Prostate gland (tissue), 2 donors: Measurements from ENCODE around the gene ALG12. TPM values are rescaled to one million over a fixed set of nuclear protein-coding genes. Genes with fewer than 3 reads are reported as not detected.

Experiments
- DNase-seq: peaks from one replicate; pipeline ENCODE4 v3.0.0-alpha.2; 2019; ENCODE audit warnings: low spot score
- H3K27ac ChIP-seq, 2 donors: fragments of 200-600 bp; sonication (generic); 2 replicates each; pipeline ENCODE4 v1.5.1; 2017 to 2019
- H3K27me3 ChIP-seq: fragments of 200-600 bp; sonication (generic); replicated peaks from 2 replicates; pipeline ENCODE4 v1.5.1; 2019; ENCODE audit not compliant: insufficient read depth
- H3K36me3 ChIP-seq, 2 donors: fragments of 200-600 bp; sonication (generic); 1 replicate in 1 of 2; 2 replicates in 1 of 2; pipeline versions ENCODE4 v1.5.1 to v1.8.1; 2017 to 2019
- H3K4me1 ChIP-seq: fragments of 200-600 bp; sonication (generic); replicated peaks from 2 replicates; pipeline ENCODE4 v1.5.1; 2019
- H3K4me3 ChIP-seq, 2 donors: fragments of 200-600 bp; sonication (generic); 2 replicates each; pipeline ENCODE4 v1.5.1; 2017 to 2019
- H3K9me3 ChIP-seq: fragments of 200-600 bp; sonication (generic); 2 replicates; pipeline ENCODE4 v1.5.1; 2017
- CTCF ChIP-seq, 4 experiments: fragments of 200-600 bp in 2 of 4; fragments of 450-650 bp in 2 of 4; sonication (generic) in 2 of 4; IDR thresholded peaks; 1 replicate in 3 of 4; 2 replicates in 1 of 4; pipeline ENCODE4 v1.5.1; 2016 to 2019; ENCODE audit warnings: antibody characterized with exemption in 4 of 4, mild to moderate bottlenecking in 2 of 4, moderate library complexity in 2 of 4
- POLR2A ChIP-seq: fragments of 450-650 bp; IDR thresholded peaks from one replicate; pipeline ENCODE4 v1.6.1; 2016; ENCODE audit warnings: antibody characterized with exemption, mild to moderate bottlenecking
- POLR2AphosphoS5 ChIP-seq: sonication (generic); formaldehyde crosslinking; IDR thresholded peaks from one replicate; pipeline ENCODE4 v1.6.1; 2017; ENCODE audit warnings: antibody characterized with exemption
- WGBS: methylation state at CpG from one replicate; pipeline ENCODE4 v1.1.5; 2018; 5-methylcytosine and 5-hydroxymethylcytosine counted together
- intact Hi-C: fragments of 100-400 bp; cut with DNase I; formaldehyde crosslinking; loops from one replicate; pipeline ENCODE4 v1.14.2; 2022
- total RNA-seq, 2 donors: library from RNA; depleted of rRNA; stranded (reverse); fragments of >200 nt; gene quantifications; one replicate each; pipeline ENCODE4 v1.1.0, GENCODE V29; 2016

The ALG12 gene
- total RNA-seq, 2 donors from 2014 or later = 26.1 to 33.6 TPM

- Histone ChIP-seq H3K36me3 (no peaks in the 10 kb centered on the region), H3K4me3 (no peak overlapping the region), H3K27ac (no peak overlapping the region), H3K4me1 (no peaks in the 10 kb centered on the region), H3K27me3 (no peaks in the 10 kb centered on the region), H3K9me3 (no peaks in the 10 kb centered on the region)
- intact Hi-C loops = no loop called here
- DNase-seq = no peak
- no peak for TF ChIP-seq POLR2AphosphoS5
- no peak for TF ChIP-seq POLR2A
- no peak for TF ChIP-seq CTCF (IDR thresholded peaks at IDR 0.05)
- WGBS = 91% methylated on average over 8 of the region's 8 CpGs
Observed at GRCh38 chr22:49866646-49867045, 51.6 kb downstream of the ALG12 start.

- Histone ChIP-seq H3K27me3 (no peaks in the 10 kb centered on the region), H3K4me1 (no peaks in the 10 kb centered on the region), H3K27ac (no peak overlapping the region), H3K4me3 (no peak overlapping the region), H3K36me3 (no peaks in the 10 kb centered on the region), H3K9me3 (no peaks in the 10 kb centered on the region)
- no peak for TF ChIP-seq POLR2A
- 58% methylated on average over 2 of the region's 2 CpGs for WGBS
- intact Hi-C loops = no loop called here
- DNase-seq = no peak
Observed at GRCh38 chr22:49866134-49866533, 52.1 kb downstream of the ALG12 start.

GRCh38 chr22:49865156-49865555, 53.1 kb downstream of the ALG12 start:
- no peak overlapping the region for H3K4me3 ChIP-seq
- H3K36me3 ChIP-seq = no peaks in the 10 kb centered on the region
- no peak for TF ChIP-seq POLR2AphosphoS5
- TF ChIP-seq CTCF (IDR thresholded peaks at IDR 0.05) = no peak
- no peak for TF ChIP-seq POLR2A
- intact Hi-C loops = no loop called here
- H3K9me3 ChIP-seq = no peaks in the 10 kb centered on the region
- H3K27me3 ChIP-seq = no peaks in the 10 kb centered on the region
- H3K4me1 ChIP-seq = no peaks in the 10 kb centered on the region
- 88% methylated on average over 17 of the region's 17 CpGs for WGBS
- DNase-seq = no peak
- H3K27ac ChIP-seq = no peak overlapping the region

- Histone ChIP-seq H3K4me1 (no peaks in the 10 kb centered on the region), H3K27ac (no peak overlapping the region), H3K4me3 (no peak overlapping the region), H3K27me3 (no peaks in the 10 kb centered on the region), H3K36me3 (no peaks in the 10 kb centered on the region), H3K9me3 (no peaks in the 10 kb centered on the region)
- DNase-seq = no peak
- TF ChIP-seq POLR2AphosphoS5 = no peak
- TF ChIP-seq CTCF (IDR thresholded peaks at IDR 0.05) = no peak
- TF ChIP-seq POLR2A = no peak
- 100% methylated on average over 6 of the region's 7 CpGs for WGBS
- intact Hi-C loops = no loop called here
Observed at GRCh38 chr22:49863931-49864330, 54.3 kb downstream of the ALG12 start.

GRCh38 chr22:49862496-49862776, 55.8 kb downstream of the ALG12 start:
- Histone ChIP-seq H3K36me3 (no peaks in the 10 kb centered on the region), H3K4me1 (no peaks in the 10 kb centered on the region), H3K27ac (no peak overlapping the region), H3K9me3 (no peaks in the 10 kb centered on the region), H3K4me3 (no peak overlapping the region), H3K27me3 (no peaks in the 10 kb centered on the region)
- TF ChIP-seq POLR2AphosphoS5 (no peak), CTCF (IDR thresholded peaks at IDR 0.05) (no peak), POLR2A (no peak)
- no peak for DNase-seq
- 80% methylated on average over 5 of the region's 5 CpGs for WGBS
- intact Hi-C loops = no loop called here
